HEK293 (cell line): ENCODE measurements around the gene VPS35L.
A peak's percentile ranks its signal among the peaks of the same experiment; 100 is the strongest.

ENCODE experiments used
- HOXD13 ChIP-seq: sonication (generic); formaldehyde crosslinking; IDR thresholded peaks from 2 replicates; pipeline ENCODE4 v1.8.0; 2022; ENCODE audit warnings: missing genetic modification reagents, borderline replicate concordance
- KLF10 ChIP-seq: fragments of 450-650 bp; IDR thresholded peaks from 2 replicates; pipeline ENCODE4 v1.5.1; 2018; ENCODE audit warnings: missing biosample characterization, mild to moderate bottlenecking, missing genetic modification characterization
- KLF9 ChIP-seq: fragments of 450-650 bp; formaldehyde crosslinking; IDR thresholded peaks from 2 replicates; pipeline ENCODE4 v1.5.1; 2016; ENCODE audit warnings: missing biosample characterization, missing genetic modification characterization, low read depth
- MYNN ChIP-seq: fragments of 450-650 bp; formaldehyde crosslinking; IDR thresholded peaks from 2 replicates; pipeline ENCODE4 v1.5.1; 2016; ENCODE audit warnings: missing biosample characterization, missing genetic modification characterization, borderline replicate concordance
- MZF1 ChIP-seq: fragments of 450-650 bp; formaldehyde crosslinking; IDR thresholded peaks from 2 replicates; pipeline ENCODE4 v1.5.1; 2017; ENCODE audit warnings: missing biosample characterization, missing genetic modification characterization, borderline replicate concordance
- SCRT2 ChIP-seq: fragments of 450-650 bp; formaldehyde crosslinking; IDR thresholded peaks from 2 replicates; pipeline ENCODE4 v1.5.1; 2016; ENCODE audit warnings: missing biosample characterization, missing genetic modification characterization
- YY1 ChIP-seq: fragments of 450-650 bp; formaldehyde crosslinking; IDR thresholded peaks from 2 replicates; pipeline ENCODE4 v1.5.1; 2018; ENCODE audit warnings: missing biosample characterization, missing genetic modification characterization
- YY2 ChIP-seq: fragments of 450-650 bp; formaldehyde crosslinking; IDR thresholded peaks from 2 replicates; pipeline ENCODE4 v1.5.1; 2016; ENCODE audit warnings: missing biosample characterization, missing genetic modification characterization
- ZBTB20 ChIP-seq: fragments of 450-650 bp; formaldehyde crosslinking; IDR thresholded peaks from 2 replicates; pipeline ENCODE4 v1.5.1; 2016; ENCODE audit warnings: missing biosample characterization, missing genetic modification characterization
- ZBTB48 ChIP-seq: fragments of 450-650 bp; formaldehyde crosslinking; IDR thresholded peaks from 2 replicates; pipeline ENCODE4 v1.5.1; 2016; ENCODE audit warnings: missing biosample characterization, missing genetic modification characterization
- ZBTB8A ChIP-seq: fragments of 450-650 bp; formaldehyde crosslinking; IDR thresholded peaks from 2 replicates; pipeline ENCODE4 v1.5.1; 2016; ENCODE audit warnings: missing biosample characterization, missing genetic modification characterization
- ZEB2 ChIP-seq: fragments of 450-650 bp; formaldehyde crosslinking; IDR thresholded peaks from 2 replicates; pipeline ENCODE4 v1.5.1; 2016; ENCODE audit warnings: missing biosample characterization, missing genetic modification characterization
- ZFP41 ChIP-seq: fragments of 450-650 bp; formaldehyde crosslinking; IDR thresholded peaks from 2 replicates; pipeline ENCODE4 v1.5.1; 2016; ENCODE audit warnings: missing biosample characterization, missing genetic modification characterization, borderline replicate concordance
- ZFP69B ChIP-seq: fragments of 450-650 bp; formaldehyde crosslinking; IDR thresholded peaks from 2 replicates; pipeline ENCODE4 v1.5.1; 2016; ENCODE audit warnings: missing biosample characterization, missing genetic modification characterization
- ZNF121 ChIP-seq: fragments of 450-650 bp; formaldehyde crosslinking; IDR thresholded peaks from 2 replicates; pipeline ENCODE4 v1.5.1; 2016; ENCODE audit warnings: missing biosample characterization, missing genetic modification characterization
- ZNF16 ChIP-seq: fragments of 450-650 bp; formaldehyde crosslinking; IDR thresholded peaks from 2 replicates; pipeline ENCODE4 v1.5.1; 2016; ENCODE audit warnings: low read depth, missing biosample characterization, missing genetic modification characterization
- ZNF174 ChIP-seq: fragments of 450-650 bp; formaldehyde crosslinking; IDR thresholded peaks from 2 replicates; pipeline ENCODE4 v1.5.0; 2017; ENCODE audit warnings: missing biosample characterization, mild to moderate bottlenecking, missing genetic modification characterization
- ZNF19 ChIP-seq: fragments of 450-650 bp; formaldehyde crosslinking; IDR thresholded peaks from 2 replicates; pipeline ENCODE4; 2016; ENCODE audit warnings: missing biosample characterization, missing genetic modification characterization, low read depth
- ZNF23 ChIP-seq: fragments of 450-650 bp; formaldehyde crosslinking; IDR thresholded peaks from 2 replicates; pipeline ENCODE4 v1.5.1; 2016; ENCODE audit warnings: missing biosample characterization, missing genetic modification characterization, borderline replicate concordance
- ZNF292 ChIP-seq: fragments of 450-650 bp; formaldehyde crosslinking; IDR thresholded peaks from 2 replicates; pipeline ENCODE4 v1.5.1; 2016; ENCODE audit warnings: low read depth, missing biosample characterization, missing genetic modification characterization, borderline replicate concordance
- ZNF354C ChIP-seq: fragments of 450-650 bp; formaldehyde crosslinking; IDR thresholded peaks from 2 replicates; pipeline ENCODE4 v1.5.1; 2016; ENCODE audit warnings: missing biosample characterization, missing genetic modification characterization, low read depth, borderline replicate concordance
- ZNF394 ChIP-seq: fragments of 450-650 bp; formaldehyde crosslinking; IDR thresholded peaks from 2 replicates; pipeline ENCODE4 v1.5.1; 2016; ENCODE audit warnings: missing biosample characterization, missing genetic modification characterization, mild to moderate bottlenecking, moderate library complexity, borderline replicate concordance
- ZNF404 ChIP-seq: fragments of 450-650 bp; formaldehyde crosslinking; IDR thresholded peaks from 2 replicates; pipeline ENCODE4 v1.5.1; 2017; ENCODE audit warnings: missing biosample characterization, missing genetic modification characterization
- ZNF416 ChIP-seq: fragments of 450-650 bp; formaldehyde crosslinking; IDR thresholded peaks from 2 replicates; pipeline ENCODE4 v1.5.1; 2016; ENCODE audit warnings: missing biosample characterization, missing genetic modification characterization
- ZNF433 ChIP-seq: fragments of 450-650 bp; formaldehyde crosslinking; IDR thresholded peaks from 2 replicates; pipeline ENCODE4 v1.5.1; 2016; ENCODE audit warnings: missing biosample characterization, missing genetic modification characterization, low read depth
- ZNF510 ChIP-seq: fragments of 450-650 bp; formaldehyde crosslinking; IDR thresholded peaks from 2 replicates; pipeline ENCODE4 v1.5.1; 2018; ENCODE audit warnings: mild to moderate bottlenecking, missing genetic modification characterization, missing biosample characterization; ENCODE audit not compliant: insufficient replicate concordance
- ZNF561 ChIP-seq: fragments of 450-650 bp; IDR thresholded peaks from 2 replicates; pipeline ENCODE4 v1.5.1; 2018; ENCODE audit warnings: missing biosample characterization, missing genetic modification characterization, borderline replicate concordance
- ZNF624 ChIP-seq: fragments of 450-650 bp; formaldehyde crosslinking; IDR thresholded peaks from 2 replicates; pipeline ENCODE4 v1.5.1; 2017; ENCODE audit warnings: missing biosample characterization, missing genetic modification characterization
- ZNF776 ChIP-seq: fragments of 450-650 bp; formaldehyde crosslinking; IDR thresholded peaks from 2 replicates; pipeline ENCODE4 v1.5.0; 2017; ENCODE audit warnings: missing biosample characterization, missing genetic modification characterization, borderline replicate concordance
- ZNF837 ChIP-seq: fragments of 450-650 bp; formaldehyde crosslinking; IDR thresholded peaks from 2 replicates; pipeline ENCODE4 v1.5.1; 2016; ENCODE audit warnings: missing biosample characterization, missing genetic modification characterization
- TF ChIP-seq, protein P1 (sequence below): fragments of 450-650 bp; formaldehyde crosslinking; IDR thresholded peaks from 2 replicates; pipeline ENCODE4 v1.5.1; 2016; ENCODE audit warnings: missing biosample characterization, missing genetic modification characterization
- TF ChIP-seq, protein P2 (sequence below): fragments of 450-650 bp; formaldehyde crosslinking; optimal IDR thresholded peaks from 2 replicates; pipeline ENCODE3; 2016; ENCODE audit warnings: missing biosample characterization, mild to moderate bottlenecking, missing genetic modification characterization
- TF ChIP-seq, protein P3 (sequence below): fragments of 450-650 bp; IDR thresholded peaks from 2 replicates; pipeline ENCODE4 v1.5.1; 2018; ENCODE audit warnings: missing biosample characterization, mild to moderate bottlenecking, missing genetic modification characterization
- TF ChIP-seq, protein P4 (sequence below): fragments of 450-650 bp; formaldehyde crosslinking; IDR thresholded peaks from 2 replicates; pipeline ENCODE4 v1.5.1; 2016; ENCODE audit warnings: missing biosample characterization, missing genetic modification characterization

The VPS35L gene

DNA sequence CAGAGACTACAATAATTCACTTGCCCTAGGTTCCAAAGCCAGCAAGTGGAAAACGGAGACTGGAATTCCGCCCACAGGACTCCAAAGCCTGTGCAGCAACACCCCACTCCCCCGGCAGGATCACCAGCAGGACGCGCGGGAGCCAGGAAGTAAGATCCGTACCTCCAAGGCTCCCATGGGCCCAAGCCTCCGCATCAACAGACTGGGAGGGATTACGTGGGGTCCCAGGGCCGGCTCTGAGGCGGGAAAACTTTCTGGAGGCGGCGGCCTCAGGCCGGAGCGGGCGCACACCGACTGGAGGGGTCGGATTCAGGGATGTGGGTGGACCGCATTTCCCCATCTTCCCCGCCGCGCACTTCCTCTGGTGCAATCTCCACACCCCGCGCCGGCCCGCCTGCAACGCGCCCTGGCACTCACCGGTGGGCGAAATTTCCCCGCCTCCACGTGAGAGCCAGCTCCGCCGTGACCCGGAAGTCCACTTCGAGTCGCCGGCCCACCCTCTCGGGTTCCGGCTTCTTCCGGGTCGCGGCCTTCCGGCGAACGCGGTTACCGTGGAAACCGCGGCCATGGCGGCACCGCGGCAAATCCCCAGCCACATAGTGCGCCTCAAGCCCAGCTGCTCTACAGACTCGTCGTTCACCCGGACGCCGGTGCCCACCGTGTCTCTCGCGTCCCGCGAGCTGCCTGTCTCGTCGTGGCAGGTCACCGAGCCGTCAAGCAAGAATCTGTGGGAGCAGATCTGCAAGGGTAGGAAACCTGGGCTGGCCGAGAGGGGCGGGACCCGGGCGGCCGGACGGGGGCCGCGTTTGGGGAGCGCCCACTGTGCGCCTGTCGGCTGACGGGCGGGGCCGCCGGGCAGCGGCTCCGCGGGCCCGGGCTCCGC, 162.5 kb downstream of the VPS35L start, which contains the start of the genes IQCK and KNOP1 (continued):
- TF ChIP-seq, protein P1, sequence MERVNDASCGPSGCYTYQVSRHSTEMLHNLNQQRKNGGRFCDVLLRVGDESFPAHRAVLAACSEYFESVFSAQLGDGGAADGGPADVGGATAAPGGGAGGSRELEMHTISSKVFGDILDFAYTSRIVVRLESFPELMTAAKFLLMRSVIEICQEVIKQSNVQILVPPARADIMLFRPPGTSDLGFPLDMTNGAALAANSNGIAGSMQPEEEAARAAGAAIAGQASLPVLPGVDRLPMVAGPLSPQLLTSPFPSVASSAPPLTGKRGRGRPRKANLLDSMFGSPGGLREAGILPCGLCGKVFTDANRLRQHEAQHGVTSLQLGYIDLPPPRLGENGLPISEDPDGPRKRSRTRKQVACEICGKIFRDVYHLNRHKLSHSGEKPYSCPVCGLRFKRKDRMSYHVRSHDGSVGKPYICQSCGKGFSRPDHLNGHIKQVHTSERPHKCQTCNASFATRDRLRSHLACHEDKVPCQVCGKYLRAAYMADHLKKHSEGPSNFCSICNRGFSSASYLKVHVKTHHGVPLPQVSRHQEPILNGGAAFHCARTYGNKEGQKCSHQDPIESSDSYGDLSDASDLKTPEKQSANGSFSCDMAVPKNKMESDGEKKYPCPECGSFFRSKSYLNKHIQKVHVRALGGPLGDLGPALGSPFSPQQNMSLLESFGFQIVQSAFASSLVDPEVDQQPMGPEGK = peak; percentile 76; the same call in 1 of the 2 replicates
- TF ChIP-seq ZNF510 (tag by site-specific recombination) (no peak), YY1 (tag by site-specific recombination) (peak; percentile 85), ZNF121 (tag by site-specific recombination) (no peak), ZNF837 (tag by site-specific recombination) (no peak), ZNF433 (tag by site-specific recombination) (no peak), ZNF354C (tag by site-specific recombination) (no peak), ZNF561 (tag by site-specific recombination) (0 out of 2 replicates have a peak, but pooled peaks have one; percentile 23), ZFP41 (no peak), KLF10 (tag by site-specific recombination) (no peak; the same call in 1 of the 2 replicates), ZNF776 (tag by site-specific recombination) (no peak), ZNF394 (no peak; the same call in 1 of the 2 replicates), ZEB2 (tag by site-specific recombination) (peak; percentile 90), ZBTB8A (tag by site-specific recombination) (peak; percentile 95), KLF9 (peak; percentile 89), ZNF19 (tag by site-specific recombination) (no peak), ZNF292 (no peak), ZNF404 (tag by site-specific recombination) (no peak), ZNF23 (tag by site-specific recombination) (no peak), SCRT2 (tag by site-specific recombination) (peak; percentile 59; the same call in 1 of the 2 replicates), ZBTB20 (tag by site-specific recombination) (peak; percentile 6; the same call in 1 of the 2 replicates), MZF1 (tag by site-specific recombination) (peak; percentile 63; the same call in 1 of the 2 replicates), ZFP69B (tag by site-specific recombination) (0 out of 2 replicates have a peak, but pooled peaks have one; percentile 29), ZBTB48 (tag by site-specific recombination) (no peak), ZNF174 (tag by site-specific recombination) (no peak), ZNF624 (no peak), YY2 (tag by site-specific recombination) (peak; percentile 85; the same call in 1 of the 2 replicates), MYNN (tag by site-specific recombination) (peak; percentile 22; the same call in 1 of the 2 replicates), HOXD13 (CRISPR knock-in tag) (no peak), ZNF16 (tag by site-specific recombination) (no peak), ZNF416 (no peak)
- TF ChIP-seq, protein P2, sequence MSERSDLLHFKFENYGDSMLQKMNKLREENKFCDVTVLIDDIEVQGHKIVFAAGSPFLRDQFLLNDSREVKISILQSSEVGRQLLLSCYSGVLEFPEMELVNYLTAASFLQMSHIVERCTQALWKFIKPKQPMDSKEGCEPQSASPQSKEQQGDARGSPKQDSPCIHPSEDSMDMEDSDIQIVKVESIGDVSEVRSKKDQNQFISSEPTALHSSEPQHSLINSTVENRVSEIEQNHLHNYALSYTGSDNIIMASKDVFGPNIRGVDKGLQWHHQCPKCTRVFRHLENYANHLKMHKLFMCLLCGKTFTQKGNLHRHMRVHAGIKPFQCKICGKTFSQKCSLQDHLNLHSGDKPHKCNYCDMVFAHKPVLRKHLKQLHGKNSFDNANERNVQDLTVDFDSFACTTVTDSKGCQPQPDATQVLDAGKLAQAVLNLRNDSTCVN (tag by site-specific recombination) = peak; percentile 88
- TF ChIP-seq, protein P3, sequence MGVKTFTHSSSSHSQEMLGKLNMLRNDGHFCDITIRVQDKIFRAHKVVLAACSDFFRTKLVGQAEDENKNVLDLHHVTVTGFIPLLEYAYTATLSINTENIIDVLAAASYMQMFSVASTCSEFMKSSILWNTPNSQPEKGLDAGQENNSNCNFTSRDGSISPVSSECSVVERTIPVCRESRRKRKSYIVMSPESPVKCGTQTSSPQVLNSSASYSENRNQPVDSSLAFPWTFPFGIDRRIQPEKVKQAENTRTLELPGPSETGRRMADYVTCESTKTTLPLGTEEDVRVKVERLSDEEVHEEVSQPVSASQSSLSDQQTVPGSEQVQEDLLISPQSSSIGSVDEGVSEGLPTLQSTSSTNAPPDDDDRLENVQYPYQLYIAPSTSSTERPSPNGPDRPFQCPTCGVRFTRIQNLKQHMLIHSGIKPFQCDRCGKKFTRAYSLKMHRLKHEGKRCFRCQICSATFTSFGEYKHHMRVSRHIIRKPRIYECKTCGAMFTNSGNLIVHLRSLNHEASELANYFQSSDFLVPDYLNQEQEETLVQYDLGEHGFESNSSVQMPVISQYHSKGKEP (tag by site-specific recombination) = no peak
- TF ChIP-seq, protein P4, sequence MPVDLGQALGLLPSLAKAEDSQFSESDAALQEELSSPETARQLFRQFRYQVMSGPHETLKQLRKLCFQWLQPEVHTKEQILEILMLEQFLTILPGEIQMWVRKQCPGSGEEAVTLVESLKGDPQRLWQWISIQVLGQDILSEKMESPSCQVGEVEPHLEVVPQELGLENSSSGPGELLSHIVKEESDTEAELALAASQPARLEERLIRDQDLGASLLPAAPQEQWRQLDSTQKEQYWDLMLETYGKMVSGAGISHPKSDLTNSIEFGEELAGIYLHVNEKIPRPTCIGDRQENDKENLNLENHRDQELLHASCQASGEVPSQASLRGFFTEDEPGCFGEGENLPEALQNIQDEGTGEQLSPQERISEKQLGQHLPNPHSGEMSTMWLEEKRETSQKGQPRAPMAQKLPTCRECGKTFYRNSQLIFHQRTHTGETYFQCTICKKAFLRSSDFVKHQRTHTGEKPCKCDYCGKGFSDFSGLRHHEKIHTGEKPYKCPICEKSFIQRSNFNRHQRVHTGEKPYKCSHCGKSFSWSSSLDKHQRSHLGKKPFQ (tag by site-specific recombination) = no peak
